SH-SY5Y (cell line): ENCODE data around the gene PRKAG3.

Source experiments
- GATA2 ChIP-seq: IDR thresholded peaks from 2 replicates; pipeline ENCODE4 v1.6.1; 2011; ENCODE audit warnings: mild to moderate bottlenecking, low read depth, low read length
- GATA3 ChIP-seq: IDR thresholded peaks from 2 replicates; pipeline ENCODE4 v1.6.1; 2011; ENCODE audit warnings: low read depth, mild to moderate bottlenecking, low read length, moderate library complexity

GRCh38 chr2:218870984-218871344, 39.4 kb upstream of the PRKAG3 start:
- TF ChIP-seq GATA3 (no peak), GATA2 (no peak)
